Naive B cell (primary cell): Measurements from ENCODE around the gene ORM2. TPM values are rescaled to one million over a fixed set of nuclear protein-coding genes. Genes with fewer than 3 reads are reported as not detected.

Experiments used
- ATAC-seq, 2 donors: fragments of 150-1000 bp; cut with Tn5 transposase; 2 replicates each; pipeline ENCODE4 v1.10.0; 2021; ENCODE audit warnings: low read depth in 2 of 2, mild to moderate bottlenecking in 2 of 2, moderate library complexity in 2 of 2
- DNase-seq: peaks from one replicate; pipeline ENCODE4 v3.0.0; 2022
- H3K27ac Mint-ChIP-seq, 6 donors: one replicate each; pipeline ENCODE4 v1.8.0; 2020 to 2022; ENCODE audit warnings: mild to moderate bottlenecking in 6 of 6, mixed read lengths in 6 of 6, moderate library complexity in 5 of 6, inconsistent platforms in 2 of 6
- H3K27me3 Mint-ChIP-seq, 3 donors: one replicate each; pipeline ENCODE4 v1.8.0; 2021 to 2022; ENCODE audit warnings: mixed read lengths in 3 of 3, mild to moderate bottlenecking in 1 of 3
- H3K36me3 Mint-ChIP-seq, 2 donors: one replicate each; pipeline ENCODE4 v1.8.0; 2020 to 2022; ENCODE audit warnings: mixed read lengths in 2 of 2, inconsistent platforms in 1 of 2, mild to moderate bottlenecking in 1 of 2
- H3K4me1 Mint-ChIP-seq, 3 donors: one replicate each; pipeline ENCODE4 v1.8.0; 2020 to 2022; ENCODE audit warnings: mixed read lengths in 3 of 3, inconsistent platforms in 1 of 3, mild to moderate bottlenecking in 1 of 3, moderate library complexity in 1 of 3
- H3K4me3 Mint-ChIP-seq, 8 donors: one replicate each; pipeline ENCODE4 v1.8.0; 2020 to 2022; ENCODE audit warnings: mild to moderate bottlenecking in 8 of 8, mixed read lengths in 8 of 8, moderate library complexity in 8 of 8, inconsistent platforms in 2 of 8
- H3K9me3 Mint-ChIP-seq, 7 donors: one replicate each; pipeline ENCODE4 v1.8.0; 2020 to 2022; ENCODE audit warnings: mixed read lengths in 7 of 7, mild to moderate bottlenecking in 5 of 7, inconsistent platforms in 2 of 7, moderate library complexity in 1 of 7
- polyA plus RNA-seq, 6 donors: library from polyadenylated mRNA; unstranded; fragments of 300-500 nt; fragmentation: Illumina TruSeq; gene quantifications; one replicate each; pipeline ENCODE4 v1.2.3, GENCODE V29; 2021; ENCODE audit warnings: low read depth in 6 of 6

Gene ORM2
- polyA plus RNA-seq, 6 donors from 2014 or later, result not detected

DNA sequence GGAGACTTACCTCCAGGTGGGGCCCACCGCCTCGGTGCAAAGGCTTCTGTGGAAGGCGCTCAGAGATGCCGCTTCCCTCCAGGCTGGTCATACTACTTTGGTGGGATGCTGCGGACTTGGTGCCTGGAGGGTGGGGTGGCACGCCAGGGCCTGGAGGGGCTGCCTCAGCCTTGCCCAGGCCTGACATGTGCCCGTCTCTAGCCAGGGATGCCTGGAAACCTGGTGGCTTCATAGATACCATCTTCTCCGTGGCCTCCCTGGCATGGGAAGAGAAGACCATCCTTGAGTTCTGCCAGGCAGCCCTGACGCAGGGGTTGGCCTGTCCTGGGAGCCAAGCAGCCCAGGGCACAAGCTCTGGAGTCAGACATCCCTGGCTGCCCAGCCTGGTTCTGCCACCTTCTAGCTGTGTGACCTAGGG lies 28.3 kb downstream of the ORM2 start:
- ATAC-seq (no peak), DNase-seq (no peak)
- H3K4me1 Mint-ChIP-seq, result peaks cover 23 to 36% (median 32%) of the 10 kb centered on the region in 3 donors
- H3K36me3 Mint-ChIP-seq, result peaks cover 19 to 43% of the 10 kb centered on the region in 2 donors
- no peaks in the 10 kb centered on the region for H3K27me3 Mint-ChIP-seq
- no peak overlapping the region for H3K4me3 Mint-ChIP-seq
- no peaks in the 10 kb centered on the region for H3K9me3 Mint-ChIP-seq
- peak overlapping the region in 5 of 6 donors; percentile 6 to 84 (median 35) for H3K27ac Mint-ChIP-seq

DNA sequence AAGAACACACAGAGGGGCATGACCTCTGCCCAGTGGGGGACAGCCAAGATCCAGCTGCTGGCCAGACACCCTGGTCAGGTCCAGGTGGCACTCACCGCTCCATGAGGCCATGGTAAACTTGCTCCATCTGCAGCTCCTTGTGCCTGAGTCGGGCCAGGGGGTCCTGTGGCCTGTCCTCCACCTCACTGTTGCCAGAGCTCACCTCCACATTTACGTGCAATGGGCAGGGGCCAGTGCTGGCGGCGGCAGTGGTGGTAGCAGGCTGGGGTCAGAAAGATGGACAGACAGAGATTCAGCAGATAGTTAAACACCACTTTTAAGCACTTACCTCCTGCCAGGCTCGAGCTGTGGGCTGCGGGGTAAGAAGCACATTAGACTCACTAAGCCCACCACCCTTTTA lies 30.1 kb downstream of the ORM2 start:
- no peak overlapping the region for H3K4me3 Mint-ChIP-seq
- no peak for DNase-seq
- no peaks in the 10 kb centered on the region for H3K9me3 Mint-ChIP-seq
- H3K27me3 Mint-ChIP-seq, result no peaks in the 10 kb centered on the region
- H3K27ac Mint-ChIP-seq, result peak overlapping the region in 5 of 6 donors; percentile 24 to 82 (median 62)
- ATAC-seq, result no peak
- H3K36me3 Mint-ChIP-seq, result peaks cover 33 to 57% of the 10 kb centered on the region in 2 donors
- H3K4me1 Mint-ChIP-seq, result peaks cover 40 to 55% (median 51%) of the 10 kb centered on the region in 3 donors

- ATAC-seq, result no peak
- no peak overlapping the region for H3K4me3 Mint-ChIP-seq
- no peak for DNase-seq
- peaks cover 46 to 63% (median 62%) of the 10 kb centered on the region in 3 donors for H3K4me1 Mint-ChIP-seq
- H3K27ac Mint-ChIP-seq, result peak overlapping the region in 4 of 6 donors; percentile 66 to 93 (median 88)
- no peaks in the 10 kb centered on the region for H3K27me3 Mint-ChIP-seq
- no peaks in the 10 kb centered on the region for H3K9me3 Mint-ChIP-seq
- peaks cover 33 to 55% of the 10 kb centered on the region in 2 donors for H3K36me3 Mint-ChIP-seq
These were observed 31.9 kb downstream of the ORM2 start for GRCh38 chr9:114361542-114361941.

DNA sequence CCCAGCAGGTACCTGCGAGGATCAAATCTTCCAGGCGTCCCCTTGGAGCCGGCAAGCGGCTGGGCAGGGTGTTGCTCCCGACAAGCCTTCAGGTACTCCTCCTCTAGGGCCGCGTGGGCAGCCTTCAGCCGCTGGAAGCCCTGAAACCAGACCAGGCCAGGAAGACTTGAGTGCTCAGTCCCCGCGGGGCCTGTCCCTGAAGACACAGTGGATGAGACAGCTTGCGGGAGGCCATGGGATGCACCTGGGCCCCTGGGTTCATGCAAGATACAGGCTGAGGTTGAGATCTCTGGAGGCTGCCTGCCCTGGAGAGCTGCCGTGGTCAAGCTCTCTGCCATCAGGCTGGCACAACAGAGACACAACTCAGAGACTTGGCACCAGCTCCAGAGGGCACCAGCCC lies 32.7 kb downstream of the ORM2 start:
- Mint-ChIP-seq H3K36me3 (peaks cover 37 to 50% of the 10 kb centered on the region in 2 donors), H3K4me3 (no peak overlapping the region), H3K27me3 (no peaks in the 10 kb centered on the region), H3K9me3 (no peaks in the 10 kb centered on the region), H3K4me1 (peaks cover 52 to 70% (median 70%) of the 10 kb centered on the region in 3 donors), H3K27ac (peak overlapping the region in 3 of 6 donors; percentile 88 to 93 (median 90))
- ATAC-seq, result no peak
- no peak for DNase-seq

DNA sequence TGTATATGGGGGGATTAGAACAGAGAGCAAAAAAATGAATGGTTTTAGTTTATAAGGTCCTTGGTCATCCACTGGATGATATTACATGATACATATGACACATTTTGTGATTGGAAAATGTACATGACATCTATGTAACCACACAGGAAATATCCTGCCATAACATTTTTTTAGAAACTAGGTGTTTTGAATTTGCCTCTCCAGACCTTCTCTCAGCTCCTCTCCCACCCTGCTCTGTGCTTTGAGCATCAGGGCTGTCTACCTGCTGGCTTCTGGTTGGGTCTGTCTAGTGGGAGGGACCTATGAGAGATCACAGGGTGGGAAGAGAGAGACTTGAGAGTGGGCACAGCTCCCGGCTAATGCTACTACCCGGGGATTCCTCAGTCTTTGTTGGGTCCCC lies 33.8 kb downstream of the ORM2 start:
- Mint-ChIP-seq H3K27ac (peak overlapping the region; percentile 78 to 94 (median 89)), H3K4me3 (peak overlapping the region in 5 of 8 donors; percentile 15 to 85 (median 53)), H3K36me3 (peaks cover 33 to 49% of the 10 kb centered on the region in 2 donors), H3K4me1 (peaks cover 58 to 76% (median 72%) of the 10 kb centered on the region in 3 donors), H3K27me3 (no peaks in the 10 kb centered on the region), H3K9me3 (no peaks in the 10 kb centered on the region)
- ATAC-seq, result no peak
- DNase-seq, result no peak

DNA sequence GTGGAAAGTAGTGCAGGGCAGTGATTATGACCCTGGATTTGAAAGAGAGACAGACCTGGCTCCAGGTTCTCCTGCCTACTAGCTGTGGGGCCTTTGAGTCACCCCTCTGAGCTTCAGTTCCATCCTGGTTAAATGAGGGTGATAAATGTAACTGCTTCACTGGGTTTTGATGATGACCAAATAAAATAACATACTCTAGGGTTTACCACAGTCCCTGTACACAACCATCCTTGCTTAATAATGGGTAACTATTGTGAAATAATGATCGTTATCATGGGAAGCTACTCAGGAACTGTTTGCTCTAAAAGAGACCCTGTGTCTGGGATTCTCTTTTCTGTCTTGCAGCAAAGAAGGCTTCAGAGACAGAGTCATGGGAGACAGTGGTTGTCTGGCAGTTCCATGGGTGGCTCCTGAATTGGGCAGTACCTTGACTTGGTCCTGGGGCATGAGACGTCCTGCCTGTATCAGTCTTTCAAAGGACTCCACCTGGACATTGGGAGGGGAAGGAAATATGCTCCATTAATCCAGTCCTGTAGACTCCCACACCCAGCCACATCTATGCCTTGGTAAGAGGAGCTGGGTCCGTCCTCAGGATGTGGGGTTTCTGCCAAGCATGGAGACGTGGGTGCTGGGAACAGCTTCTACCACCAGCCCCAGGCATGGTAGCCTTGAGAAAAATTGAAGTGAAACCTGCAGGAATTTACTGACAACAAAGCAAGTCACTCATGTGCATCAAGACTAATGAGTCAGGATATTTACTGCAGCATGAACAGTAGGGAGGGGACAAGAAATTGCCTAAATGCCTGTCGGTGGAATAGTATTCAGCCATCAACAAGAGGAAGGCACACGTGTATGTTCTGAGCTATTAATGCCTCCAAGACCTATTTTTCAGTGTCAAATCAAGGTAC lies 34.7 kb downstream of the ORM2 start:
- Mint-ChIP-seq H3K4me1 (peaks cover 61 to 82% (median 78%) of the 10 kb centered on the region in 3 donors), H3K36me3 (peaks cover 32 to 49% of the 10 kb centered on the region in 2 donors), H3K27ac (peak overlapping the region; percentile 47 to 94 (median 90)), H3K9me3 (peaks cover 0 to under 1% (median 0%) of the 10 kb centered on the region in 7 donors), H3K4me3 (peak overlapping the region; percentile 49 to 90 (median 75)), H3K27me3 (no peaks in the 10 kb centered on the region)
- ATAC-seq (peak; percentile 43 to 60), DNase-seq (peak; percentile 54)

GRCh38 chr9:114365194-114365593 lies 35.5 kb downstream of the ORM2 start:
- no peaks in the 10 kb centered on the region for H3K27me3 Mint-ChIP-seq
- peak overlapping the region in 4 of 6 donors; percentile 88 to 94 (median 92) for H3K27ac Mint-ChIP-seq
- ATAC-seq, result no peak

GRCh38 chr9:114366334-114367128 lies 36.9 kb downstream of the ORM2 start:
- ATAC-seq (peak; percentile 78 to 79), DNase-seq (peak; percentile 73)
- peak overlapping the region; percentile 74 to 98 (median 97) for H3K27ac Mint-ChIP-seq
- peaks cover 27 to 37% of the 10 kb centered on the region in 2 donors for H3K36me3 Mint-ChIP-seq
- H3K4me1 Mint-ChIP-seq, result peaks cover 56 to 92% (median 81%) of the 10 kb centered on the region in 3 donors
- peak overlapping the region; percentile 68 to 90 (median 81) for H3K4me3 Mint-ChIP-seq
- H3K27me3 Mint-ChIP-seq, result no peaks in the 10 kb centered on the region
- peaks cover 0 to 5% (median 0%) of the 10 kb centered on the region in 7 donors for H3K9me3 Mint-ChIP-seq

More at GRCh38 chr9:114365194-114365593, 35.5 kb downstream of the ORM2 start:
- peaks cover 63 to 83% (median 82%) of the 10 kb centered on the region in 3 donors for H3K4me1 Mint-ChIP-seq
- H3K36me3 Mint-ChIP-seq, result peaks cover 37 to 48% of the 10 kb centered on the region in 2 donors
- DNase-seq, result no peak
- peak overlapping the region in 5 of 8 donors; percentile 53 to 90 (median 78) for H3K4me3 Mint-ChIP-seq
- H3K9me3 Mint-ChIP-seq, result peaks cover 0 to 5% (median 0%) of the 10 kb centered on the region in 7 donors

GRCh38 chr9:114367366-114367765 lies 37.7 kb downstream of the ORM2 start:
- H3K27ac Mint-ChIP-seq, result peak overlapping the region; percentile 79 to 98 (median 97)
- H3K9me3 Mint-ChIP-seq, result peaks cover 0 to 5% (median 0%) of the 10 kb centered on the region in 7 donors
- peaks cover 27 to 37% of the 10 kb centered on the region in 2 donors for H3K36me3 Mint-ChIP-seq
- ATAC-seq (no peak), DNase-seq (no peak)
- no peaks in the 10 kb centered on the region for H3K27me3 Mint-ChIP-seq
- peaks cover 64 to 96% (median 84%) of the 10 kb centered on the region in 3 donors for H3K4me1 Mint-ChIP-seq
- H3K4me3 Mint-ChIP-seq, result peak overlapping the region in 7 of 8 donors; percentile 68 to 90 (median 83)

GRCh38 chr9:114367772-114368569 lies 38.3 kb downstream of the ORM2 start:
- no peaks in the 10 kb centered on the region for H3K27me3 Mint-ChIP-seq
- peak overlapping the region in 7 of 8 donors; percentile 62 to 90 (median 83) for H3K4me3 Mint-ChIP-seq
- DNase-seq (no peak), ATAC-seq (no peak)
- H3K9me3 Mint-ChIP-seq, result peaks cover 0 to 5% (median 0%) of the 10 kb centered on the region in 7 donors
- H3K4me1 Mint-ChIP-seq, result peaks cover 70 to 96% (median 88%) of the 10 kb centered on the region in 3 donors
- peaks cover 27 to 37% of the 10 kb centered on the region in 2 donors for H3K36me3 Mint-ChIP-seq
- peak overlapping the region; percentile 79 to 98 (median 97) for H3K27ac Mint-ChIP-seq

GRCh38 chr9:114369216-114370130 lies 39.8 kb downstream of the ORM2 start:
- H3K36me3 Mint-ChIP-seq, result peaks cover 26% of the 10 kb centered on the region in 2 donors
- H3K9me3 Mint-ChIP-seq, result peaks cover 0 to 5% (median 0%) of the 10 kb centered on the region in 7 donors
- peak overlapping the region; percentile 33 to 95 (median 74) for H3K27ac Mint-ChIP-seq
- H3K4me1 Mint-ChIP-seq, result peaks cover 67 to 96% (median 88%) of the 10 kb centered on the region in 3 donors
- no peak for DNase-seq
- peak overlapping the region in 7 of 8 donors; percentile 26 to 72 (median 66) for H3K4me3 Mint-ChIP-seq
- no peaks in the 10 kb centered on the region for H3K27me3 Mint-ChIP-seq
- no peak for ATAC-seq
